BJ (cell line): ENCODE measurements around the gene OR2D2. TPM values are rescaled to one million over a fixed set of nuclear protein-coding genes. Genes with fewer than 3 reads are reported as not detected.
"Not testable (repeated sequence)": the region's sequence is repeated elsewhere in the genome, so short reads cannot be mapped to it uniquely, and the experiment has no call there.

Experiments used
- CTCF ChIA-PET: fragments of 350-600 bp; formaldehyde crosslinking; extraction: SDS; loops from one replicate; lab custom pipeline; 2021; ENCODE audit warnings: antibody characterized with exemption, inconsistent platforms; lab: Yijun Ruan, JAX
- POLR2A ChIA-PET: fragments of 300-600 bp; sonication (Branson Sonifier 250); formaldehyde crosslinking; extraction: SDS; loops from one replicate; lab custom pipeline; 2021; ENCODE audit warnings: antibody characterized with exemption; lab: Charles Lee
- DNase-seq: peaks from one replicate; pipeline ENCODE4 v3.0.0-alpha.2; 2011; ENCODE audit warnings: low read depth
- H3K27me3 ChIP-seq: 2 replicates; pipeline ENCODE4 v1.6.0; 2011; ENCODE audit warnings: low read length; ENCODE audit not compliant: control insufficient read depth, insufficient read depth
- H3K36me3 ChIP-seq: 2 replicates; pipeline ENCODE4 v1.5.1; 2011; ENCODE audit warnings: low read length; ENCODE audit not compliant: control insufficient read depth, insufficient read depth
- H3K4me3 ChIP-seq: 2 replicates; pipeline ENCODE4 v1.5.1; 2011; ENCODE audit warnings: low read depth, mild to moderate bottlenecking, control low read depth, low read length
- polyA plus RNA-seq: library from polyadenylated mRNA; depleted of rRNA; stranded (reverse); fragments of >200 nt; gene quantifications from 2 replicates; pipeline ENCODE4 v1.2.3, GENCODE V29; 2011
- TF ChIP-seq, protein P1 (sequence below): IDR thresholded peaks from 2 replicates; pipeline ENCODE4 v1.5.1; 2011; ENCODE audit warnings: low read depth, mild to moderate bottlenecking, control low read depth, inconsistent platforms, low read length, moderate library complexity; ENCODE audit not compliant: insufficient read depth

OR2D2 gene
- polyA plus RNA-seq, 1 experiment, result 0.13 TPM

DNA sequence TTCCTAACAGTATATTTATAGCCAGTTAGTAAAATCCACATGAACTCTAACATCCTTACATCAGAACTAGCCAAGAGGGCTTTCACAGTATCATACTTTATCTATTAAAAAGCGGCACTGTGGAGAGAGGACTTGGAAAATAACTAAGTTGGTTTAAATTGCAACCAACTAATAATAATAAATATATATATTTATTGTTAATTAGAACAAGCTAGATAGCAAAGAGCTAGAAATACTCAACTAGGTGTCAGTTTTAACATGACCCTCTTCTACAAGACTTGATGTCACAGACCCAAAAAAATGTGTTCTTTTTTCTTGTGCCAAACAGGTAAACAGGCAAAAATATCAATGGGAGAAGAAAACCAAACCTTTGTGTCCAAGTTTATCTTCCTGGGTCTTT, 28.4 kb upstream of the OR2D2 start, which contains the start of gene OR2D3:
Gene OR2D3, plus strand, starts transcription at position 301 of the 400 bp plus-strand sequence. Its CDS starts 0 bp downstream, at position 301.
- TF ChIP-seq, protein P1, sequence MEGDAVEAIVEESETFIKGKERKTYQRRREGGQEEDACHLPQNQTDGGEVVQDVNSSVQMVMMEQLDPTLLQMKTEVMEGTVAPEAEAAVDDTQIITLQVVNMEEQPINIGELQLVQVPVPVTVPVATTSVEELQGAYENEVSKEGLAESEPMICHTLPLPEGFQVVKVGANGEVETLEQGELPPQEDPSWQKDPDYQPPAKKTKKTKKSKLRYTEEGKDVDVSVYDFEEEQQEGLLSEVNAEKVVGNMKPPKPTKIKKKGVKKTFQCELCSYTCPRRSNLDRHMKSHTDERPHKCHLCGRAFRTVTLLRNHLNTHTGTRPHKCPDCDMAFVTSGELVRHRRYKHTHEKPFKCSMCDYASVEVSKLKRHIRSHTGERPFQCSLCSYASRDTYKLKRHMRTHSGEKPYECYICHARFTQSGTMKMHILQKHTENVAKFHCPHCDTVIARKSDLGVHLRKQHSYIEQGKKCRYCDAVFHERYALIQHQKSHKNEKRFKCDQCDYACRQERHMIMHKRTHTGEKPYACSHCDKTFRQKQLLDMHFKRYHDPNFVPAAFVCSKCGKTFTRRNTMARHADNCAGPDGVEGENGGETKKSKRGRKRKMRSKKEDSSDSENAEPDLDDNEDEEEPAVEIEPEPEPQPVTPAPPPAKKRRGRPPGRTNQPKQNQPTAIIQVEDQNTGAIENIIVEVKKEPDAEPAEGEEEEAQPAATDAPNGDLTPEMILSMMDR, result no peak
- POLR2A ChIA-PET, result no interaction called here
- no peak within 1 kb of the TSS for H3K4me3 ChIP-seq
- no peaks in the 10 kb centered on the region for H3K27me3 ChIP-seq
- no peaks in the 10 kb centered on the region for H3K36me3 ChIP-seq
- CTCF ChIA-PET, result no interaction called here
- no peak for DNase-seq

DNA sequence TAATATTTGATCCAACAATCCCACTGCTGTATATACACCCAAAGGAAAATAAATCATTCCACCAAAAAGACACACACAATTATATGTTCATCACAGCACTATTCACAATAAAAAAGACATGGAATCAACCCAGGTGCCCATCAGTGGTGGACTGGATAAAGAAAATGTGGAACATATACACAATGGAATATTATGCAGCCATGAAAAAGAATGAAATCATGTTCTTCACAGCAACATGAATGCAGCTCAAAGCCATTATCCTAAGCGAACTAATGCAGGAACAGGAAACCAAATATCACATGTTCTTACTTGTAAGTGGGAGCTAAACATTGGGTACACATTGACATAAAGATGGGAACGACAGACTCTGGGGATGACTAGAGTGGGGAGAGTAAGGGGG, 27.4 kb upstream of the OR2D2 start:
- H3K36me3 ChIP-seq, result no peaks in the 10 kb centered on the region

GRCh38 chr11:6911948-6912347, 19.6 kb upstream of the OR2D2 start:
- H3K36me3 ChIP-seq, result no peaks in the 10 kb centered on the region
- no peaks in the 10 kb centered on the region for H3K27me3 ChIP-seq
- TF ChIP-seq, protein P1, result no peak
- ChIA-PET POLR2A (no interaction called here), CTCF (no interaction called here)
- DNase-seq, result no peak
- H3K4me3 ChIP-seq, result no peak overlapping the region

More for the DNA sequence above, 27.4 kb upstream of the OR2D2 start:
- ChIA-PET CTCF (interaction anchor here (1.5 kb wide), 1 partner anchor 108 kb away, joined by 3 read pairs; no protein-coding TSS in a partner anchor), POLR2A (no interaction called here)
- TF ChIP-seq, protein P1, result no peak
- DNase-seq, result no peak
- no peak overlapping the region for H3K4me3 ChIP-seq
- H3K27me3 ChIP-seq, result no peaks in the 10 kb centered on the region

DNA sequence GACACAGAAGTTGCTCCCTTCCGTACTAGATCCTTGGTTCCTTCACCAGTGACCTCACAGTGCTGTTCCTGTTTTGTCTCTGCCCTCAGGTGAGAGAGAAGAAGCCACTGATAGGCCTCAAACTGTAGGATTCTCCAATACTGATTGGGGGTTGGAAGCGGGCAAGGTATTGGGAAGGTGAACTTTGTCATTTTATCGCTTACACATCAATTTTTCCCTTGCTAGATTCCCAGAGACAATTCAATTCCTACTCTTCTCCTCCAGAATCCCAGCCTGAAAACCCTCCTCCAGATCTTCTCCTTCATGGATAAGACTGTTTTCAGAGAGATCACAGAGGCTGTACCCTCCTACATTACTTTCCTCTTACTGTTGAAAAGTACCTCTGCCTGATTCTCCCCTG, 19.1 kb upstream of the OR2D2 start:
- Histone ChIP-seq H3K27me3 (no peaks in the 10 kb centered on the region), H3K4me3 (no peak overlapping the region), H3K36me3 (no peaks in the 10 kb centered on the region)
- TF ChIP-seq, protein P1, result no peak
- no peak for DNase-seq
- ChIA-PET POLR2A (no interaction called here), CTCF (no interaction called here)

DNA sequence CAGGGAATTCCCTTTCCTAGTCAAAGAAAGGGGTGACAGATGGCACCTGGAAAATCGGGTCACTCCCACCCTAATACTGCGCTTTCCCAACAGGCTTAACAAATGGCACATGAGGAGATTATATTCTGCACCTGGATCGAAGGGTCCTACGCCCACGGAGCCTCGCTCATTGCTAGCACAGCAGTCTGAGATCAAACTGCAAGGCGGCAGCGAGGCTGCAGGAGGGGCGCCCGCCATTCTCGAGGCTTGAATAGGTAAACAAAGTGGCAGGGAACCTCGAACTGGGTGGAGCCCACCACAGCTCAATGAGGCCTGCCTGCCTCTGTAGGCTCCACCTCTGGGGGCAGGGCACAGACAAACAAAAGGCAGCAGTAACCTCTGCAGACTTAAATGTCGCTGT, 12.5 kb upstream of the OR2D2 start:
- CTCF ChIA-PET, result interaction anchor here (0.8 kb wide), 1 partner anchor 47 kb away, joined by 3 read pairs; no protein-coding TSS in a partner anchor
- H3K4me3 ChIP-seq, POLR2A ChIA-PET, DNase-seq, H3K36me3 ChIP-seq, H3K27me3 ChIP-seq: not testable (repeated sequence)
